ENCODE data around the gene PZP. TPM values are rescaled to one million over a fixed set of nuclear protein-coding genes. Genes with fewer than 3 reads are reported as not detected.
"Not testable (repeated sequence)": the region's sequence is repeated elsewhere in the genome, so short reads cannot be mapped to it uniquely, and the experiment has no call there.

PZP gene
- total RNA-seq, 1 experiment from 2014 or later = not detected

DNA sequence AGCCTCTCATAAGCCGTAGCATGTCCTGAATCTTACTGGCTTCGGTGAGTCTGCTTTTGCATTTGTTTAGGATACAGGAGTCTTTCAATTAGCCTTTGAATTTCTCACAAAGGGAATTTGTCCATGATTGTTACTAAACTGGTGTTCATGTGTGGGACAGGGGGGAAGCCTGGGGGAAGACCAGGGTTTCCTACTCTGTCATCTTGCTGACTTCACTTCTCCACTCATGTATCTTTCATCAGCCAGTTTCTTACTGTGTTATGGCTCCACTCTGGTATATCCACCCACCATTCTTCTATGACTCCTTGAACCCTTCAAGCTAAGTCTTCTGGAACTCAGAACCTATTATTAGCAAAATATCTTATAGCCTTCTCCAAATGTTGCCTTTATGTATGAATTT lies 60.7 kb downstream of the PZP start:
- Histone ChIP-seq H3K27ac (no peak overlapping the region), H3K27me3 (no peaks in the 10 kb centered on the region), H3K9me3 (replicated peaks) (no peaks in the 10 kb centered on the region), H3K4me1 (no peaks in the 10 kb centered on the region), H3K4me3 (no peak overlapping the region), H3K36me3 (no peaks in the 10 kb centered on the region)
- no peak for DNase-seq

DNA sequence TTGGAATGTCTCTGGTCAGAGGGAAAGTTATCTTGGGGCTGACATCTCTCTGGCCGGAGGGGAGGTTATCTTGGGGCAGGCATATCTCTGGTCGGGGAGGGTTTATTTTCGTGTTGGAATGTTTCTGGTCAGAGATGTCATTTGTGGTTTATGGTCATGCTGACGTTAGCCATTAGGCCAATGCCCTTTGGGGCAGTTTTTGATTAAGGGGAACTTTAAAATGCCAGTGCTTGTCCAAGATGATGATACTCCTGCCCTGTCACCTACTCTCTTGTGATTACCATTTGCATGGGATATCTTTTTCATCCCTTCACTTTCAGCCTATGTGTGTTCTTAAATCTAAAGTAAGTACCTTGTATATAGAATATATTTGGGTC lies 63.5 kb downstream of the PZP start:
- Histone ChIP-seq H3K4me3 (no peak overlapping the region), H3K27ac (no peak overlapping the region), H3K27me3 (no peaks in the 10 kb centered on the region), H3K4me1 (no peaks in the 10 kb centered on the region), H3K9me3 (replicated peaks) (no peaks in the 10 kb centered on the region), H3K36me3 (no peaks in the 10 kb centered on the region)
- DNase-seq = no peak

DNA sequence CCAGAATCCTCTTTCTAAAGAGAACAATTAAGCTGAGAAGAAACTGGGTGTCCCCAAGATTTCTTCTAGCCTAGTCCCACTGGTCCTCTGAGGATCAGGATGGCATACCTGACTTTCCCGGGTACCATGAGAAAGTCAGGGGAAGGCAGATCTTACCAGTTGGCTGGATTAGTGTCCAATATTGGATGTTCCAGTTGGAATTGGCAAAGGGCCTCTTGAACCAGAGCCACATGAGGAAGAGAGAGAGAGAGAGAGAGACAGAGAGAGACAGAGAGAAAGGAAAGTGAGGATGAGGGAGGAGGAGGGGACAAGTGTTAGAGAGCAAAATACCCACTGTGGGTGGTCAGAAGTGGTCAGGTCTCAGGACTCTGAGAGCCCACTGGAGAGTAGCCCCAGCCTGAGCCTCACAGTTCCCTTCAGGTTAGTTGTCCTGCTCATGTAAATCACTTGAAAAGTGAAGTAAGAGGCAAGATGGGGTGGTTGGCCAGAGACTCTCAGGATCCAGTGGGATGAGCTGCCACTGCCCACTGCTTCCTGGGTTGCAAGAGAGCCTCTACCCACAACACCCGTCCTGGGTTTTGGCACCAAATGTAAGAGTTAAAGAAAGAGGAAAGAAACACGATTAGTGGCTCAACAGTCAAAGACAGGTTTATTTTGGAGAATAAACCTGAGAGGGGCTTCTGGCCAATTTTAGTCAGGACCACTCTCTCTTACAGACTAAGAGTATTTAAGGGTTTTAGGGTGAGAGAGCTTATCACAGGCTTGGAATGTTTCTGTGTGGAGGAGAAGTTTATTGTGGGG lies 64.1 kb downstream of the PZP start:
- Histone ChIP-seq H3K4me1 (no peaks in the 10 kb centered on the region), H3K27me3 (no peaks in the 10 kb centered on the region), H3K27ac (no peak overlapping the region), H3K36me3 (no peaks in the 10 kb centered on the region), H3K4me3 (no peak overlapping the region), H3K9me3 (replicated peaks) (no peaks in the 10 kb centered on the region)
- no peak for DNase-seq

DNA sequence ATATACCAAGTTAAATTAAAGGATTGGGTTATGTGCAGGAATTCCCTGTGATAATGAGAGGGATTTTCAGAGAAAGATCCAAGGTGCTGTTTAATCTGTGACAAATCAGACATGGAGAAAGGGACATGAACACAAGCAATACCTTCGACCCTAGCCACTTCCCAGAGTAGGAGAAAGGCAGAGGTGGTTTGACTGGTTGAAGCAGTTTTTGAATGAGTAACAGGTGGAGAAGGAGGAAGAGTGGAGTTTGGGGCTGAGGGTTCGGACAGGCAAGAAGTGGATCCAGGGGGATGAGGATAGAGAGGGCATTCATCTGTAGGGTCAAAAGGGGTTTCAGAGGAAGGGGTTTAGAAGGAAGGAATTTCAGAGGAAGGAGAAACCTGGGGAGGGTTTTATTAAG lies 65.1 kb downstream of the PZP start:
- no peak overlapping the region for H3K4me3 ChIP-seq
- no peaks in the 10 kb centered on the region for H3K27me3 ChIP-seq
- DNase-seq = no peak
- no peaks in the 10 kb centered on the region for H3K4me1 ChIP-seq
- no peaks in the 10 kb centered on the region for H3K36me3 ChIP-seq
- no peak overlapping the region for H3K27ac ChIP-seq
- H3K9me3 ChIP-seq (replicated peaks) = no peaks in the 10 kb centered on the region

DNA sequence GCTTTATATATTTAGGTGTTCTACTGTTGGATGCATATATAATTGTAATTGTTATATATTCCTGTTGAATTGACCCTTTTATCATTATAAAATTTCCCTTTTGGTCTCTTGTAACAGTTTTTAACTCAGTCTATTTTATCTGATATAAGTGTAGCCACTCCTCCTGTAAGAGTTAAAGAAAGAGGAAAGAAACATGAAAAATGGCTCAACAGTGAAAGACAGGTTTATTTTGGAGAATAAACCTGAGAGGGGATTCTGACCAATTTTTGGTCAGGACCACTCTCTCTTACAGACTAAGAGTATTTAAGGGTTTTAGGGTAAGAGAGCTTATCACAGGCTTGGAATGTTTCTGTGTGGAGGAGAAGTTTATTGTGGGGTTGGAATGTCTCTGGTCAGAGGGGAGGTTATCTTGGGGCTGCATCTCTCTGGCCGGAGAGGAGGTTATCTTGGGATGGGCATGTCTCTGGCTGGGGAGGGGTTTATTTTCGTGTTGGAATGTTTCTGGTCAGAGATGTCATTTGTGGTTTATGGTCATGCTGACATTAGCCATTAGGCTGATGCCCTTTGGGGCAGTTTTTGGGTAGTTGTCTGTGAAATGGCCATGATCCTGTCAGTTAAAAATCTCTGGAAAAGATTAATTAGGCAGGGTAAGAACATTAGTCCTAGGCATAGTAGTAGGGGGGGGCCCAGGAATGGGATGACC lies 68.5 kb downstream of the PZP start:
- DNase-seq; H3K27ac ChIP-seq; H3K27me3 ChIP-seq; H3K4me3 ChIP-seq; H3K36me3 ChIP-seq; H3K9me3 ChIP-seq (replicated peaks); H3K4me1 ChIP-seq: not testable (repeated sequence)

DNA sequence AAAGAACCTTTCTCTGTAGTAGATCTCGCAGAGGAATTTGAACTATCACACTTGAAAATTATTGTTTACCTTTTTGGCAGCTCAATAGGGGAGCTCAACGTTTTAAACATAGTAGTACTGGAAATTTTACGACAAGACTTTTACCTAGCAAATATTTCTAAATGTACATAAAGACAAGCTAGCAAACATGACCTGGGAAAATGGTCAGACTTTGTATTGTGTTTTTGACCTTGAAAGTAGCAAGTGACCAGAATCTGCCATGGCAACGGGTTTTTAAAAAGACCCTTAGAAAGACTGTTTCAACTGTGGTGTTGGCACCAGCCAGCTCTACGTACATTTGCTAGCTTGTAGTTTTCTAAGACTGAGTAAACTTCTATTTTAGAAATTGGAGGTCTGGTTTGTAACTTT lies 72.3 kb downstream of the PZP start:
- Histone ChIP-seq H3K36me3 (no peaks in the 10 kb centered on the region), H3K27me3 (no peaks in the 10 kb centered on the region), H3K9me3 (replicated peaks) (no peaks in the 10 kb centered on the region), H3K4me1 (peaks cover 8% of the 10 kb centered on the region; the same call in 1 of the 2 replicates), H3K27ac (no peak overlapping the region), H3K4me3 (no peak overlapping the region)
- DNase-seq = no peak

DNA sequence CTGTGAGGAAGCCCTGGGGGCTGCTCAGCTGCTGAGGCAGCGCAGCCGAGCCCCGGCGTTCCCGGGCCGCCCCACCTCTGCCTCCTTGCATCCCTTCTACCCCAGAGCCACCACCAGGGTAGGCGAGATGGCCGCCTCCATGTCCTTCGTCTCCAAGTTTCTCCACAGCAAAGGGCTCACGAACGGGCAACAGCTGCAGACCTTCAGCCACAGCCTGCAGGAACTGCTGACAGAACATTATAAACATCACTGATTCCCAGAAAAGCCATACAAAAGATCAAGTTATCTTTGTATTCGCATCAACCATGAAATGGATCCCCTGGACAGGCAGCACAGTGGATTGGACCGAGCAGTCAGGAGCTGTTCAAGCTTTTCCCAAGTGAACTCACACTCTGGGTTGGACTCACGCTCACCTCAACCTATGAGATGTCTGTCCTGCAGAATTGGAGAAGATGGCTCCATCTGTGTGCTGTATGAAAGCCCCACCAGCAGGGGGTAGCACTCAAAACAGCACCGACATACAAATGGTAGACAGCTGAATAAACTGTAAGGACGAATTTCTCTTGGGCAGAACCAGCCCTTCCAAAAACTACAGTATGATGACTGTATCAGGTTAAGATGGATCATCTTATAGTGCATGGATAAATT lies 73.1 kb downstream of the PZP start:
- H3K36me3 ChIP-seq = no peaks in the 10 kb centered on the region
- no peaks in the 10 kb centered on the region for H3K9me3 ChIP-seq (replicated peaks)
- DNase-seq = peak; percentile 59 to 72
- H3K4me3 ChIP-seq = peak overlapping the region; percentile 32
- H3K4me1 ChIP-seq = peaks cover 8% of the 10 kb centered on the region; the same call in 1 of the 2 replicates
- H3K27me3 ChIP-seq = no peaks in the 10 kb centered on the region
- peak overlapping the region; percentile 23; the same call in 1 of the 2 replicates for H3K27ac ChIP-seq

DNA sequence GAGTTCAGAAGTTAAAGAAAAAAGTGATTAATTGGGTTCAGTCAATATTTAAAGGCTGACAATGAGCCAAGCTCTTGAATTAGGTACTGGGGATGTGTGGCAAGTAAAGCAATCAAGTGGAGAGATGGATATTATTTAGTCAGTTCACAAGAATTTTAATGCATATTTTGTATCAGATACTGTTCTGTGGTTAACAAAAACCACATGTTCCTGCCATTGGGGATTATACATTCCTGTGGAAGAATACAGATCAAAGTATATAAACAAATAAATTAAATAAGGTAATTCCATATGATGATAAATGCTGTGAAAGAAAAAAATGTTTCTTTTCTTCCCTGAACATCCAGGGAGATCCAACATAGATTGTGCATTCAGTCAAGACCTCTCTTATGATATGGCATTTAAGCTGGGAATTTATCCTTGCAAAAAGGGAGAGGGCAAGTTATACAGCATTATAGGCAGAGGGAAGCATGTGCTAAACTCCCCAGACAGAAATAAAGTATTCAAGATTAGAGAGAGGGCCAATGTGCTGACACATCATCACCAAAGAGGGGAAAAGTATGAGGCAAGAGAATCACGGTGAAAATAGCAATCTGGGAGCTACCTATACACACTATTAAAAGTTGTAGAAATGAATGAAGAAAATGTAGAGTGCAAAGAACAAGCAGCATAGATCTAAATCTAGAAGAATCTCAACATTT lies 74.8 kb downstream of the PZP start:
- Histone ChIP-seq H3K4me1 (peaks cover 8% of the 10 kb centered on the region; the same call in 1 of the 2 replicates), H3K9me3 (replicated peaks) (no peaks in the 10 kb centered on the region), H3K27ac (no peak overlapping the region), H3K36me3 (no peaks in the 10 kb centered on the region), H3K27me3 (no peaks in the 10 kb centered on the region), H3K4me3 (no peak overlapping the region)
- peak in 1 of 2 experiments; percentile 24 for DNase-seq

DNA sequence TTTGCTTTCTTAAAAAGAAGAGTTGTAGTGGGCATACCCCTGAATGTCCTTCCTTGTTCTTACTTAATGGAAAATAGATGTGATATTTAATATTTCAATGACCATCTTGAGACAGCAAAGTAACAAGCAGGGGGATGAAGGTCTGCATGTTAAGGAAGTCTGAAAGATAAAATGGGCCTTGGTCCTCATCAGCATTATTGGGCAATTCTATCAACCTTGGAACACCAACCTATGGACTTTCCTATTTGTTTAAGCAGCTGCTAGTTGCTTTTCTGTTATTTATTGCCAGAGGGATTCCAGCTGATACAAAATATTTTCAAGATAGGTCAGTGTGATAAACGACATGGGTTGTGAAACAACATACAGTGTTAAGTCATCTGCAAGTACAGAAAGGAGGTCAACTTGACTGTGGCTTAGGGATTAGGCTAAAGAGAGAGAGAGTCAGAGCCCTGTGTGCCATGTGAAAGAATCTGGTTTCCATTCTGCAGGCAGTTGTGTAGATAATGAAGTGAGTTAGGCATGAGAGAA lies 76.1 kb downstream of the PZP start:
- Histone ChIP-seq H3K4me3 (no peak overlapping the region), H3K27ac (no peak overlapping the region), H3K4me1 (peaks cover 8% of the 10 kb centered on the region; the same call in 1 of the 2 replicates), H3K36me3 (no peaks in the 10 kb centered on the region), H3K27me3 (no peaks in the 10 kb centered on the region), H3K9me3 (replicated peaks) (no peaks in the 10 kb centered on the region)
- no peak for DNase-seq

DNA sequence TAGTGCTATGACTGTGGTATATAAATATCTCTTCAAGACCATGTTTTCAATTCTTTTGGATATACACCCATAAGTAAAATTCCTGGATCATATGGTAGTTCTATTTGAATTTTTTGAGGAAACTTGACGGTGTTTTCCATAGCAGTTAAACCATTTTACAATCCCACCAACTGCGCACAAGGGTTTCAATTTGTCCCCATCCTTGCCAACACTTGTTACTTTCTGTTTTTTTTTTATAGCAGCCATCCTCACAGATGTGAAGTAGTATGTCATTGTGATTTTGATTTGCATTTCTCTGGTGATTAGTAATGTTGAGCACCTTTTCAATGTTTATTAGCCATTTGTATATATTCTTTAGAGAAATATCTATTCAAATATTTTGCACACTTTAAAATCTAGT lies 78.0 kb downstream of the PZP start:
- Histone ChIP-seq H3K9me3 (replicated peaks) (no peaks in the 10 kb centered on the region), H3K4me1 (peaks cover 4% of the 10 kb centered on the region; the same call in 1 of the 2 replicates), H3K27ac (no peak overlapping the region), H3K27me3 (no peaks in the 10 kb centered on the region), H3K4me3 (no peak overlapping the region), H3K36me3 (no peaks in the 10 kb centered on the region)
- DNase-seq = no peak

DNA sequence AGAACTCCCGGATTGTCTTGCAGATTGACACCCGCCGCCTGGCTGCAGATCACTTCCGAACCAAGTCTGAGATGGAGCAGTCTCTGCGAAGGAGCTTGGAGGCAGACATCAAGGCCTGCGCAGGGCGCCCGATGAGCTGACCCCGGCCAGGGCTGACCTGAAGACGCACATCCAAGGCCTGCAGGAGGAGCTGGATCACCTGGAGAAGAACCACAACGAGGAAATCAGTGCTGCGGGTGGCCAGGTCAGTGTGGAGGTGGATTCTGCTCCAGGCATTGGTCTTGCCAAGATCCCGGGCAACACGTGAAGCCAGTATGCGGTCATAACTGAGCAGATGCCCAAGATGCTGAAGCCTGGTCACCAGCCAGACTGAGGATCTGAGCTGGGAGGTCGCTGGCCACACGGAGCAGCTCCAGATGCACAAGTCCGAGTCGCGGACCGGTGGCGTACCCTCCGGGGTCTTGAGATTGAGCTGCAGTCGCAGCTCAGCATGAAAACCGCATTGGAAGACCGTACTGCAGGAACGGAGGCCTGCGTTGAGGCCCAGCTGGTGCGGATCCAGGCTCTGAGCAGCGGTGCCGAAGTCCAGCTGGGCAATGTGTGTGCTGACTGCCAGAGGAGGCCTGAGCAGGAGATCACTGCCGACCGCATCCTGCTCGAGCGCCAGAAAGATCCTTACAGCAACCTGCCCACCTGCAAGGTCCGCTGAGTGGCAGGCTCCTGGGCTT lies 80.1 kb downstream of the PZP start:
- Histone ChIP-seq H3K27ac (no peak overlapping the region), H3K27me3 (no peaks in the 10 kb centered on the region), H3K4me1 (no peaks in the 10 kb centered on the region), H3K9me3 (replicated peaks) (no peaks in the 10 kb centered on the region), H3K4me3 (no peak overlapping the region), H3K36me3 (no peaks in the 10 kb centered on the region)
- no peak for DNase-seq

DNA sequence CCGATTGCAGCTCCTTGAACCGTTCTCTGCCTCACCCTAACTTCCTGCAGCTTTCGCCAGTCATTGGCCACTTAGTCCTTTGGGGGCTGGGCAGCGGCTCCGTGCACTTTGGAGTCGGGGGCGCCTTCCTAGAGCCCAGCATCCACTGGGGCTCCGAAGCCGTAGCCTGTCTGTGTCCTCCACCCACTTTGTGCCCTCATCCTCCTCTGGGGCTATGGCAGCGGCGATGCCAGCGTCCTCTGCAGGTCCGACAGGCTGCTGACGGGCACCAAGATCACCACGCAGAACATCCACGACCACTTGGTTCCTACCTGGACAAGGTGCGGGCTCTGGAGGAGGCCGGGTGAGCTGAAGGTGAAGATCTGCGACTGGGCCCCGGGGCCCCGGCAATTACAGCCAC lies 80.7 kb downstream of the PZP start:
- H3K36me3 ChIP-seq = no peaks in the 10 kb centered on the region
- H3K27ac ChIP-seq = no peak overlapping the region
- no peak overlapping the region for H3K4me3 ChIP-seq
- no peaks in the 10 kb centered on the region for H3K27me3 ChIP-seq
- DNase-seq = no peak
- no peaks in the 10 kb centered on the region for H3K9me3 ChIP-seq (replicated peaks)
- H3K4me1 ChIP-seq = no peaks in the 10 kb centered on the region

DNA sequence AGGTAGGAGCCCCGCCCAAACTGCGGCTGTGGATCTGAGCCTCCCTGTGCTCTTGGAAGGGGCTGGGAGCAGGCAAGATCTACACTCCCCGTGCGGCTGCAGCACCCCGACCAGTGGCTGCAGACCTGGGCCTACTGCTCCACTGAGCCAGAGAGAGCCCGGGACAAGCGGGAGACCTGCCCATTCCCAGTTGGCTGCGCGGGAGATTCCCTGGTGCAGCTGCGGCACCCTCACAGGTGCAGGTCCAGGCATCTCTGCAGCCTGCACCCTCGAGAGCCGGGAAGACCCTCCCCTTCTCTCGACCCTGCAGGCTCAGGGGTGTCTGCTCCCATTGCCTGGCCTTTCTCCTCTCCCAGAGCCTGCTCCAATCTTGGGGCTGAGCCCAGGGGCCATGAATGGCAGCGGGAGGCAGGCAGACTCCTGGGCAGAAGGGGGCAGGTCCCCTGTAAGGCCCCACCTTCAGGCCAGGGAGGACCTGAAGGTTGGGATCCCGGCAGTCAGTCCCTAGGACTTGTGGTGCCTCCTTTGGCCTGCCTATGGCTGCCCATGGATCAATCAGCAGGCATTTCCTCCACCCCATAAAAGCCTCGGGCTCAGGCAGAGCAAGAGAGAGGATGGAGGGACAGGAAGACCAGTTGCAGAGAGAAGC lies 83.7 kb downstream of the PZP start:
- H3K9me3 ChIP-seq (replicated peaks) = no peaks in the 10 kb centered on the region
- no peaks in the 10 kb centered on the region for H3K4me1 ChIP-seq
- H3K27ac ChIP-seq = no peak overlapping the region
- no peak overlapping the region for H3K4me3 ChIP-seq
- H3K27me3 ChIP-seq = no peaks in the 10 kb centered on the region
- no peaks in the 10 kb centered on the region for H3K36me3 ChIP-seq
- no peak for DNase-seq

All from SJCRH30 (cell line).